HG02885 (cell line): ENCODE data around the gene GPR132.
"Not testable (repeated sequence)": the region's sequence is repeated elsewhere in the genome, so short reads cannot be mapped to it uniquely, and the experiment has no call there.

Source experiments
- ATAC-seq: cut with Tn5 transposase; IDR thresholded peaks from one replicate; pipeline ENCODE4 v1.9.1; 2021; ENCODE audit warnings: mild to moderate bottlenecking; ENCODE audit not compliant: unreplicated experiment, poor library complexity

GPR132 gene

DNA sequence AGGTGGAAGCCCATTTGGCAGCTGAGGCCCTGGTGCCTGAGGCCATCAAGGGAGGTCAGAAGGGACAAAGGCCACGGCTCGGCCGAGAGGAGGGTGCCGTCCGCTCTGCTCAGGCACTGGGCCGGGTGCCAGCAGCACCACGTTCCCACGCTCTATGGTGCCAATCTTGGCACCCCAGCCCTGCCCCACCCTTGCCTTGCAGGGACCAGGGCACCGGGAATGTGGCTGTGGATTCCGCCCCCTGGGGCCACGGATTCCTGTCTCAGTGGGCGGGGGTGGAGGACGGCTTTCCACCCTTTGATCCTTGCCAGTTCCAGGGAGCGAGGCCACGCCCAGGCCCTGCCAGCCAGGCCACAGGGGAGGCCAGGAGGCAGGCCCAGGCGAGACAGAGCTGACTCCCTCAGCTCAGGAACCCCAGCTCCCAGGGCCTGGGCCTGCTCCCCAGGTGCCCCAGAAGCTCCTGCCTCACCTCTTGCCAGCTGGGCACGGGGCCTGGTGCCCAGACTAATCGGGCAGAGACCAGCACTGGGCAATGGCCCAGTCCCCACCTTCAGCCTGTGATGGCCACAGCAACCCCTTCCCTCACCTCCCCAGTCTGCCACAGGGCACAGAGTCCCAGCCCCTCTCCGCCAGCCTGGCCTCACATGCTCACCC lies 26.4 kb upstream of the GPR132 start:
- no peak for ATAC-seq

DNA sequence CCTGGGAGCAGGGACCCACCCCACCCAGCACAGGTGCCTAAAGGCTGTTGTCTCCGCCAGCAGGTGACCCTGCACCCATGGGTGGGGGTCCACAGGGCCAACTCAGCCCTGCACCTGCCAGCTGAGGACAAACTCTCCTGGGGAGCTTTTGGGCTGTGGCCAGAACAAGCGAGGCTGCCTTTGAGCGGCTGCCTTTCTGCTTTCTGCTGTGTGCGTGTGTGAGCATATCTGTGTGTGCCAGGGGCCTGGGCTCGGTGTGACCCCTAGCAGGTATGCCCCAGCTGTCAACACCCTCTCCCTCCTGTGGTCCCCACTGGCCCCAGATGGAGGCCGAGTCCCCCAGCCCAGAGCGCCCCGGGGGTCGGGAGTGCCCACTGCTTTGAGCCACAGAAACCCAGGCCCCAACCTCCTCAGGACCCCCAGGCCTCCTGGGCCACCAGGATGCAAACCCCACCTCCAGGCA lies 25.9 kb upstream of the GPR132 start:
- ATAC-seq = no peak

DNA sequence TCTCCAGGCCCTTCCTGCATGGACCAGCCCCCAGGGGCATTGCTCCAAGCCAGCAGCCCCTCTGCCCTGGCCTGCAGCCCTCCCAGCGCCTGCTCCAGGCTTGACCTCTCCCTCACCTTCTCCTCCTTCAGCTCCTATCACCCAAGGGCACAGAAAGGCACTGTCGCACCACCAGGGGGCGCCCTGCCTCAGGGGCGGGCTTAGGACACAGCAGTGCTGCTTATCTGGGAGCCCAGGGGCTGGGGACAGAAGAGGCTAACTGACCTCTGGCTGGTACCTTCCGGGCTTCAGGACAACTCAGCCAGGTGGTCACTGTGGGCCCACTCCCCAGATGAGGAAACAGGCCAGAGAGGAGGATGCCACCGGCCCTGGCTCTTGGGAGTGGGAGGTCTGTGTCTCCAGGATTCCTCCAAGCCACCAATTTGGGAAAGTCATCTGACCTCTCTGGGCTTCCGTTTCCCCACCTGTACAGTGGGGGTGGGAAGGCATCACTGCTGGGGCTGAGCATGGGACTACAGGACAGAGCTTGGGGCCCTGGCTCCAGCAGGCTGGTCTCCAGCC lies 25.3 kb upstream of the GPR132 start:
- peak; percentile 37 for ATAC-seq

DNA sequence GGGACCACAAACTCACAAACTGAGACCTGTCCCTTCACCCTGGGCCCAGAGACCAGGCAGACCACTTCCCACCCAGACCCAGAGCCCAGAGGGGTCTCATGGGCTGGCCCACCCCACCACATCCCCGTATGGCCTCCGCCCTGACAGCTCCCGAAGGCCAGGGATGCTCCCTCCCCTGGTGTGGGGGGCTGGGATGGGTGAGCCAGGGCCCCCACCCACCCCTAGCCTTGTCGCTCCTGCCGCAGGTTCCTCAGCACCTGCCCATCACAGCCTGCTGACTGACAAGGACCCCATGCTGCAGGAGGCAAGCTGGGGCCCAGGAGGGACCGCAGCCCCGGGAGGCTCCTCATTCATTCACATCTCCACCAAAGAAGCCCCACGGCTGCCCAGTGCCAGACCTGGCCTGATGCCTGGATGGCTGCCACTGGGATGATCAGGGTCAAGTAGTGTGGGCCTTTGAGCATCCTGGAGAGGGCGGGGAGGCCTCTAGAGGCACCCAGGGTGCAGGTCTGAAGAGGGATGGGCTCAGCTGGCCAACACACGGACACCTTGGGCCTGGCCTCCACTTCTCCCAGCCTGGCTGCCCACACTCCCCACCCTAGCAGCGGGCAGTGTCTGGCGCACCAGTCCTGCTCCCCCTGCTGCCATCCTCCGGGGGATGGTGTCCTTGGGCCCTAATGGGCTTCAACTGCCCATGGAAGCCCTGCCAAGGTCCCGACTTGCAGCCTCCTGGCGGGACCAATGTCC lies 24.7 kb upstream of the GPR132 start:
- no peak for ATAC-seq

DNA sequence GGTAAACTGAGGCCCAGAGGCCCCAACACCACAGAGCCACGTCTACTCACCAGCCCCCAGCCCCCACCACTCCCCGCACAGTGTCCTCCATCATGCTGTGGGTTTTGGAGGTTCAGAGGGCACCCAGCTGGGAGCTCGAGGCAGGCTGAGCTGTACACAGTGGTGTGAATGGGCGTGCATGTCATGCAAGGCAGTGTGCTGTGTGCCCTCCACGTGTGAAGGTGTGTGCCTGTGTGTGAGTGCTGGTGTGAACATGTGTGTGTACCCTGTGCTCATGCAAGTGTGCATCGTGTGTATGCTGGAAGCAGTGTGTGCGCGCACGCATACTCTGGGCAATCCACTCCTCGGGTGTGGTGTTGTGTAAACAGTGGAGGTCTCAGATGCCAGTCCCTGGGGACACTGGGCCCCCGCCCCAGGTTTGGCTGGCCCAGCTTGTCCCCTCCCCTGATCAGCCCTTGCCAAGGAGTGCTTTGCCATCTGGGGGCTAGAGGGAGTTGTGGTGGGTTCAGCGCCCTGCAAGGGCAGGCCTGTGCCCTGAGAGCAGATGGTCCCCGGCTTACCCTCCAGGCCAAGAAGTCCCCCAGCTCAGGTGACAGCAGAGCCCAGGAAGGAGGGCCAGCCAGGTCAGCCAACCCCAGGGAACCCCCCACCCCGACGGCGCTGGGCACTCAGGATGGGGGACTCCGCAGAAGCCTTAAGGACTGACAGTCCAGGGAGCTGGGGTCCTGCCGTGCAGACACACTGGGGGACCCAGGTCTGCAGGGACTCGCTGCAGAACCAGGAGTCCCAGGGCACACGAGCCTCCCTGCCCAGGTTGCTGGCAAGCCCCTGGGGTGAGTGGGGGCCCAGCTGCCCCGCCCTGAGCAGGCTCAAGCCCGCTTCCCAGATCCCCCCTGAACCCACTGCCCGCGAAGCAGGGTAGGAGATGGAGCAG lies 23.8 kb upstream of the GPR132 start:
- no peak for ATAC-seq

DNA sequence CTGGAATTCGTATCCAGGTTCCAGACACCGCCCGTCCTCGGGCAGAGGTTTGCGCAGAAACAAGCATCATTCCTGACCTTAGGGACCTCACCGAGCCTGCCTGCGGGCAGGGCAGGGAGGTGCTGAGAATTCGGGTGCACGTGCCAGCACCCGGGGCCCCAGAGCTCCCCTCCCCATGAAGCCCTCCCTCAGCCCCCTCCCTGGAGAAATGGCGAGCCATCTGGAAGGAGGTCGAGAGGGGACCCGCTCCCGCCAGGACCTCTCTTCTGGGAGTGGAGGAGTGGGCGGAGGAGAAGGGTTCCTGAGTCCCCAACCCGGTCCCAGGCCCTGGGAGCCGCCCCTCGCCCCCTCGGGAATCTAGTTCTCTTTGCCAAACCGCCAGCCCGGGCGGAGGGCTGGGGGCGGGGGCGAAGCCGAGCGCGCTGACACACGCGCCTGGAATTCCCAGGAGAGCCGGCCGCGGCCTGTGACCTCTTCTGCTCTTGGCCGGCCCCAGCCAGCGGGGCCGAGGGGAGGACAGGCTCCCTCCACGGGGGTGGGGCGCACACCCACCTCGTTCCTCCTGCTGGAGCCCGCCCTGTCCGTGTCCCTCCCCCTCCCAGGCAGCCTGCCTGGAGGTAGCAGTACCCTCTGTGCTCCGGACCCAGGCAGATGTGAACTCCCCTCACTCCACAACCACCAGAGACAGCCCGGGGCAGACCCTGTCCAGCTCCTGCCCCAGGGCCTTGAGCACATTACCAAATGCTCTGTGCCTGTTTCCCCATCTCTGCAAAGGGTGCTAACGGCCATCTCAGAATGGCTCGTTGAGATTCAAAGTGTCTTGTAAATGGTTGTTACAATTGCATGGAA lies 23.0 kb upstream of the GPR132 start:
- no peak for ATAC-seq

DNA sequence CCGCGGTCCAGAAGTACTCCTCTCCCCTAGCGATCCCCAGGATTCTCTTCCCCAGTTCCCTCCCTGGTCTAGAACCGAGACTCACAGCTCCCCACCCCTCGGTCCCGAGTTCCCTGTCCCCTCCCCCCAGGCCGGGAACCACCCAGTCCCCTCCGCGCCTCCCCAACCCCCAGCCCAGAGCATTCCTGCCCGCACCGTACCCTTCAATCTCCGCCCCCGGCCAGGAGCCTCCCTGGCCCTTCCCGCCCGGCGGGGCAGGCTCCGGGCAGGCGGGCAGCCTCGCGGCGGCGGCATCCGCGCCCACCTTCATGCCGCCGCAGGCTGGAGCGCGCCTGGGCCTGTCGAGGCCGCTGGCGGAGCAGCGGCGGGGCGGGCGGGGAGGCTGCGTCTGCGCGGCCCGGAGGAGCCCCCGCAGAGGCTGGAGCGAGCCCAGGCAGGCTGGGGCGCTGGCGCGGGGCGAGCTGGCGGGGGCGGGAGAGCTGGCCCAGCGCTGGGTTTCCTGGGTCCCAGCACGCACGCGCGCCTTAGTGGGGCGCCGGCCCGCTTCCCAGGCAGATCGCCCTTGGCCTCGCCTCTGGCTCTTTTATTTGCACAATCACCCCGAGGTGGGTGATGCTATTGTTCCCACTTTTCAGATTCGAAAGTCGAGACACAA lies 22.2 kb upstream of the GPR132 start:
- peak; percentile 27 for ATAC-seq

DNA sequence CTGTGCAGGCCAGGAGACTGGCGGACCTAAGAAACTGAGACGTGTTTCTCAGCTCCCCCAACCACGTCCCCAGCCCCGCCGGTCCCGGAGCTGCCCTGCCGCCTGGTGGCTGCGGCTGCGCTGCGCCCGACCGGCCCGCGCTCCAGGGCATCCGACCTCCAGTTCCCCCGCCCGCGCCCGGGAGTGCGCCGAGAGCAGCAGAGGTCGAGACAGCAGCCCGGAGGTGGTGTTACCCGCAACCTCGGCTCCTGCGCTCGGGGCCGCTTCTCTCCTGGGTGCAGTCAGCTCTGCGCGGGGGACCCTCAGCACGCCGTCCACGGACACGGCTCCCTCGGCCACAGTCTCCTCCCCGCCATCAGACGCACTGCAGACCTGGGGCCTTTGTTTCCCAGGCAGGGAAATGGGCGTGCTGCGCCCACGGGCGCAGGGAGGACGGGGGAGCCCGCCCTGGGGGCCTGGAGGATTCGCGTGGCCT lies 21.6 kb upstream of the GPR132 start:
- ATAC-seq = peak; percentile 66

DNA sequence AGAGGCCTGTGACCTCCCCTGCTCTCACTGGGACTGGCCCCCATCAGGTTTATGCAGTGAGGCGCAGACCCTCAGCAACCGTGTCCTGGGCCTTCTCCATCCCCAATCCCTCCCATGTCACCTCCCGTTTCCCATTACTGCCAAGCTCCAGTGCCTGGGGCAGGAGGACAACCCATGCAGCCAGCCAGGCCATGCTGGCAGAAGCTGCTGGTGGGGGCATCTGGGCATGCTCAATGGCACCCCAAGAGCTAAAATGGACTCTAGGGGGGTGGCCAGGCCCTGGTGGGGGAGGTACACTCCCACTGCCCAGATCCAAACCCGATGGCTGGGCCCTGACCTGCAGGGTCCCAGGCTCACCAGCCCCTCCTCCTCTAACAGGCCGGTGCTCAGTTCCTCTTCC lies 20.5 kb upstream of the GPR132 start:
- ATAC-seq = no peak

DNA sequence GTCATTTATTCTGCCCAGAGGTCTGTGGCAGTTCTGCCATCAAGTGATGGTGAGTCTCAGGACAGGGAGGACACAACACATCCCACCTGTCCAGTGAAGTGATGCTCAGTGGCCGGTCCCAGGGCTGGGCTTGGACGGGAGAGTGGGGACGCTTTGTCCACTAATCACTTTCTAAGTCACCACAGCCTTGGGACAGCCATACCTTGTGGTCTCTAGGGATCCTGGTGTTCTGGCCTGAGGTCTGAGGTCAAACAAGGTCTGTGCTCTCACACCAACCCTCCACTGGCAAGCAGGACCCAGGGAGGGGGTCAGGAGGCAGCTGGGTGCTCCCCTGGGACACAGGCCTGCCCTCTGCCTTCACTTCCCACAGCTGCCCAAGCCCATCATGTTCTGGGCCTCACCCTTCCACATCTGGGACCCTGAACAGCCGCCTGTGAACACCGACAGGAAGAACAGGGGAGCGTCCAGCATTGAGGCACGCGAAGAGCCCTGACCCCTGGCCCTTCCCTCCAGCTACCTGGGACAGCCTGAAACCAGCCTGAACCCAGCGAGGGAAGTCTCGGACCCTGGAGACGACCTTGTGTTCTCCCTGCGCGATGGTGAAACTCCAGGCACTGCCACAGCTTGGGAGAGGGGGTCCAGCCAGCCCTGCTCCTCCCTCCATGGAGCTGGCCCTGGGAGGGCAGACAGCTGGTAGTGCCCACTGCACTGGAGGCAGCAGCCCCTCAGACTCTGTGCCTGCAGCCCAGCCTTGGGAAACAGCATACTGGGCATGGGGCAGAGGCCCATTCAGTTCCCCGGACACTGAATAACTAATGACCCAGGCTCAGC lies 19.7 kb upstream of the GPR132 start:
- no peak for ATAC-seq

DNA sequence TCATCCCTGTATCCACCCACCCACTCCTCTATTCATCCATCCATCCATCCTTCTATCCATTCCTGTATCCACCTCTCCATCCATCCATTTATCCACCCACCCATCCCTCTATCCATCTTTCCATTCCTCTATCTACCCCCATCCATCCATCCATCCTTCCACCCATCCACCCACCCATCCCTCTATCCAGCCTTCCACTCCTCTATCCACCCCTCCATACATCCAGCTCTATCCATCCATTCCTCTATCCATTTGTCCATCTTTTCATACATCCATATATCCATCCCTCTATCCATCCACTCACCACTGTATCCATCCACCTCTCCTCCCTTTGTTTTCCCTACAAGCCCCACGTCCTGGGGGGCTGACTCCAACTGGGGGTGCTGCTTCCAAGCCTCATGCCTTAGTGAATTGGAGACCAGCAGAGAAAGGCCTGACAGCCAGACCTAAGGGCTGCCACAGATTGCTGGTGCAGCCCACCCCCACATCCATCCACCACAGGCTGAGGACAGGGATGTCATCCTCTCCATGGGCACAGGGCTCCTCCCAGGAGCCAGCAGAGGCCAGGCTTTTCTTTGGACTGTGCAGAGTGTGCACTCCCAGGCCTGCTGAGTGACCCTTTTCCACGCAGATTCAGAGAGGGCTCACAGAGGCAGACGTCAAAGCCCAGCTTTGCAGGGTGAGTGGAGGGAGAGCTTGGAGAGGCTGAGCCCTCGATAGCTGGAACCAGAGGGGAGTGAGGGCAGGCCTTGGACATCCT lies 18.9 kb upstream of the GPR132 start:
- no peak for ATAC-seq

DNA sequence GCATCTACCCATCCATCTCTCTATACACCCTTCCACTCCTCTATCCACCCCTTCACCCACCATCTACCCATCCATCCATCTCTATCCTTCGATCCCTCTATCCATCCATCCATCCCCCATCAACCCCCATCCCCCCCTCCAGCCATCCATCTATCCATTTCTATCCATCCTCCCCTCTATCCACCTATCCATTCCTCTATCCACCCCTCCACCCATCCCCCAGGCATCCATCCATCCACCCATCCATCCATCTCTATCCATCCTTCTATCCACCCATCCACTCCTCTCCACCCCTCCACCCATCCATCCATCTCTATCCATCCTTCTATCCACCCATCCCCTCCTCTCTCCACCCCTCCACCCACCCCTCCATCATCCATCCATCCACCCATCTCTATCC lies 17.5 kb upstream of the GPR132 start:
- no peak for ATAC-seq

DNA sequence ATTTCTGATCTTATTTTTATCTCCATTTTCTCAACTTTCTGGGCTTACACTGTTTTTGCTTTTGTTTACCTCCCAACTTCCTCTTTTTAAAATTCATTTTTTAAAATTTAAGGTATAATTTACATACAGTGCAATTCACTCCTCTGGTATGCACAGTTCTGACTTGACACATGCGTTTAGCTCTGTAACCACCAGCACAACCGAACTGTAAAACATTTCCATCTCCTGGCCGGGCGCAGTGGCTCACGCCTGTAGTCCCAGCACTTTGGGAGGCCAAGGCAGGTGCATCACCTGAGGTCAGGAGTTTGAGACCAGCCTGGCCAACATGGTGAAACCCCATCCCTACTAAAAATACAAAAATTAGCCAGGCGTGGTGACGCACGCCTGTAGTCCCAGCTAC lies 16.2 kb upstream of the GPR132 start:
- not testable (repeated sequence) for ATAC-seq

DNA sequence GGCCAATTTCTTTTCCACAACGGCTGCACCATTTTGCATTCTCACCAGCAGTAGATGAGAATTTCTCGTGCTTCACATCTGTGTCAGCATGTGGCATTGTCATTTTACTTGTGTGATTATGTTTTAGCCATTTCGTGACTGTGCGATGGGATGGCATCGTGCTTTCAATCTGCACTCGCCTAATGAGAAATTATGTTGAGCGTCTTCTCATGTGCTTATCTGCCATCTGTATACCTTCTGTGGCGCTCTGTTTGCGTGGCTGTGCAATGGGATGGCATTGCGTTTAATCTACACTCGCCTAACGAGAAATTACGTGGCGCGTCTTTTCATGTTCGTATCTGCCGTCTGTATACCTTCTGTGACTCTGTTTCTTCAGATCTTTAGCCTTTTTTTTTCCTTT lies 14.9 kb upstream of the GPR132 start:
- no peak for ATAC-seq

DNA sequence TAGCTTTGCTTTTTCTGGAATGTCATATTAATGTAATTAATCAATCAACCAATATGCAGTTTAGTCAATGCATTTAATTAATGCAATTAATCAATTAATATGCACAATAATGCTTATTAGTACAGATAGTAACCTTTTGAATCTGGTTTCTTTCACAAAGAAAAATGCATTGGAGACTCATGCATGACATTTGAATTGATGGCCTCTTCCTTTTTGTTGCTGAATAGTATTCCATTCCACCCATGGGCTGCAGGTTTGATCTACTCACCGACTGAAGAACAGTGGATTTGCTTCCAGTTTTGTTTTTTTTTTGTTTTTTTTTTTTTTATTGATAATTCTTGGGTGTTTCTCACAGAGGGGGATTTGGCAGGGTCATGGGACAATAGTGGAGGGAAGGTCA lies 13.1 kb upstream of the GPR132 start:
- ATAC-seq = no peak

DNA sequence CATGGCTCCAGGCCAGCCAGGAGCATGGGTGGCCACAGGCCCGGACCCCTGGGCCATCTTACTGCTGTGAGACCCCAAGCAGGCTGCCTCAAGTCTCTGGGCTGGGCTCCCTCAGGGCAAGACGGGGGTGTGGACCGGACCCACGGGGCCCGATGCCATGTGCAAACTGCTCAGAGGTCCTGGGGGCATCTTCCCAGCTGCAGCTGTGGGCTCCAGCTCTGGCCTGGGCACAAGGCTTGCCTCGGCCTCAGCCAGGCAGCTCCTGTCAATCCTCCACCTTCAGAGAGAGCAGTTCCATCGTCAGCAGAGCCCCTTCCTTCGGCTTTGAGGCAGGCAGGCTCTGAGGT lies 12.4 kb upstream of the GPR132 start:
- ATAC-seq = no peak

DNA sequence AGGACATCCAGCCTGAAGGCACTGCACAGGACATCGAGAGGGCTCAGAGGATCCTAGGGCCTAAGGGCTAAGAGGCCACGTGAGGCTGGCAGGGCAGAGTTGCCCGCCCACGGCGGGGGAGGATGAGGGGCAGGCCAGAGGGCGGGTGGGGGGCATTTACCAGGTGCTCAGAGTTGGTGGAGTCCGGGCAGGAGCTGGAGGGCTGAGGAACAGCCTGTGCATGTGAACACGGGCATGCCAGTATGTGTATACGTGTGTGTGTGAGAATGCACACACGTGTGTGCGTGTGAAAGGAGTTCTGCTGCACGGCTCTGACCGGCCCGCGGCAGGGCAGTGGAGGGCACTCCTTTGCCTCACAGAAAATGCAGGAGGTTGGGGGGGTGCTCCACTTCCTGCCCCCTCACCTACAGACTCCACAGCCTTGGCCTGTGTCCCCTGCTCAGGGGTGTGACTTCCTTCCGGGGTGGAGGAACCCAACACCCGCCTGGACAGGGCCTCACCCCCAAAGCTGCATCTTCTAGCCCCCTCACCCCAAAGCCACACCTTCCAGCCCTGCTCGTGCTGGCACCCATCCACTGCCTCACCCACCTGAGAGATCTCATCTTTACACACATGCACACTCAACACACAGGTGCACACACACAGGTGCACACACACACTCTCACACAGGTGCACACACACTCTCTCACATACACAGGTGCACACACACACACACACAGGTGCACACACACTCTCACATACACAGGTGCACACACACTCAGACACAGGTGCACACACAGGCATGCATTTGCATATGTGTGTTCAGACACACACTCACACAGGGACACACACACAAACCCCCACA lies 11.8 kb upstream of the GPR132 start:
- no peak for ATAC-seq
